Spleen (tissue), 11 donors: Measurements from ENCODE around the gene CDK8. TPM values are rescaled to one million over a fixed set of nuclear protein-coding genes. Genes with fewer than 3 reads are reported as not detected.

ENCODE experiments used
- DNase-seq: peaks from one replicate; pipeline ENCODE4 v3.0.0-alpha.2; 2020
- H3K27ac ChIP-seq, 8 donors: fragments of 200-600 bp; sonication (generic) in 7 of 8; 1 replicate in 4 of 8; 2 replicates in 4 of 8; pipeline versions ENCODE4 v1.5.0 to v1.8.0; 2016 to 2021; ENCODE audit warnings: inconsistent platforms in 4 of 8, mild to moderate bottlenecking in 4 of 8, moderate library complexity in 1 of 8
- H3K27me3 ChIP-seq, 7 donors: fragments of 200-600 bp; sonication (generic) in 6 of 7; replicated peaks in 1 of 7; 1 replicate in 4 of 7; 2 replicates in 3 of 7; pipeline versions ENCODE4 v1.5.0 to v1.8.0; 2016 to 2021; ENCODE audit warnings: inconsistent platforms in 3 of 7, mild to moderate bottlenecking in 1 of 7
- H3K36me3 ChIP-seq, 6 donors: fragments of 200-600 bp; sonication (generic) in 5 of 6; 1 replicate in 4 of 6; 2 replicates in 2 of 6; pipeline versions ENCODE4 v1.5.0 to v1.8.0; 2016 to 2021; ENCODE audit warnings: inconsistent platforms in 2 of 6
- H3K4me1 ChIP-seq, 6 donors: fragments of 200-600 bp; sonication (generic) in 5 of 6; 1 replicate in 3 of 6; 2 replicates in 3 of 6; pipeline versions ENCODE4 v1.5.0 to v1.8.0; 2016 to 2021; ENCODE audit warnings: inconsistent platforms in 3 of 6
- H3K4me3 ChIP-seq, 8 donors: fragments of 200-600 bp; sonication (generic) in 7 of 8; 1 replicate in 4 of 8; 2 replicates in 4 of 8; pipeline versions ENCODE4 v1.5.0 to v1.8.0; 2016 to 2021; ENCODE audit warnings: inconsistent platforms in 4 of 8, mild to moderate bottlenecking in 4 of 8, moderate library complexity in 2 of 8
- H3K9me3 ChIP-seq, 8 donors: fragments of 200-600 bp; sonication (generic) in 7 of 8; 1 replicate in 4 of 8; 2 replicates in 4 of 8; pipeline versions ENCODE4 v1.5.0 to v1.8.0; 2016 to 2021; ENCODE audit warnings: inconsistent platforms in 4 of 8
- POLR2A ChIP-seq, 3 donors: fragments of 450-650 bp; IDR thresholded peaks; one replicate each; pipeline ENCODE4 v1.5.1; 2017; ENCODE audit warnings: antibody characterized with exemption in 3 of 3, mild to moderate bottlenecking in 1 of 3
- POLR2AphosphoS5 ChIP-seq, 3 donors: sonication (generic); formaldehyde crosslinking; IDR thresholded peaks; one replicate each; pipeline ENCODE4 v1.5.1; 2017; ENCODE audit warnings: antibody characterized with exemption in 3 of 3
- WGBS, 5 donors: extraction: QIAGEN DNeasy Blood & Tissue Kit in 3 of 5; methylation state at CpG; one replicate each; pipeline versions ENCODE4 v1.1.5 to v1.1.7; 2013 to 2018; 5-methylcytosine and 5-hydroxymethylcytosine counted together
- intact Hi-C: fragments of 100-400 bp; cut with DNase I; formaldehyde crosslinking; loops from one replicate; pipeline ENCODE4 v1.15.0; 2023; ENCODE audit warnings: low total_unique reads
- polyA plus RNA-seq, 3 donors: library from polyadenylated mRNA; stranded (reverse); fragments of 200-250 nt; gene quantifications; one replicate each; pipeline ENCODE4 v1.2.1, GENCODE V29; 2013
- total RNA-seq, 7 donors: library from RNA; depleted of rRNA in 3 of 7; stranded (reverse); fragments of >200 nt in 3 of 7; fragmentation: NEBNext Ultra II Directional in 4 of 7; extraction: Animal tissue kit (Norgen Biotek cat#: 25700) in 4 of 7; gene quantifications; one replicate each; pipeline versions ENCODE4 v1.1.0 to v1.2.1, GENCODE V29; 2016 to 2021
- TF ChIP-seq, protein P1 (sequence below), 11 experiments: fragments of 200-600 bp in 7 of 11; fragments of 450-650 bp in 4 of 11; sonication (generic) in 4 of 11; IDR thresholded peaks in 8 of 11; conservative IDR thresholded peaks in 3 of 11; 1 replicate in 7 of 11; 2 replicates in 4 of 11; pipeline versions ENCODE4 v1.4.0 to v1.8.0; 2016 to 2021; ENCODE audit warnings: antibody characterized with exemption in 11 of 11, inconsistent platforms in 4 of 11, mild to moderate bottlenecking in 1 of 11
- donor health status: healthy with polysubstance abuse.
- donor health status: DM: no; HTN: no; CAD: no; lungs with moderate emphysema.
- donor health status: DM: no; HTN: no; CAD: no.
- donor health status: Bipolar disorder and iron deficiency.
- donor health status: healthy.
- donor health status: DM: no; HTN: no; CAD: no.
- donor health status: DM: yes; HTN: yes; CAD: no.

Gene CDK8
- total and polyA plus RNA-seq, 10 donors: 7.8 to 16.4 (median 9.2) TPM

DNA sequence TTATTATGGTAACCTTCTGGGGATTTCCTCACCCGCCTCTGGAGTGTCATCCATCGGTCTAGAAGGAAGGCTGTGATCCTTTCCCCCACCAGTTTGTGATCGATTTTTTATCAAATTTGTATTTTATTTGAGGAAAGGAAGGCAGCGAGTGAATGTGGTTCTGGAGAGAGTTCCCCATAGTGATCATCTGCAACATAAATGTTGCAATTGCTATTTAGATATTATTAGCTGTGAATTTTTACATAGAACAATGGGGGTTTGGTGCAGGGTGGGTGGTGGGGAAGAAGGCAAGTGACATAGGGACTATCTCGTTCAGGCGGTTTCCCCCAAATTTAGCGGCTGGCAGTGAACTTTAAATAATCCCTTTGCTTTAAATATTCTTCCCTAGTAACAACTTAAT, 1.2 kb downstream of the CDK8 start:
- peaks cover 0 to 6% (median 0%) of the 10 kb centered on the region in 7 donors for H3K27me3 ChIP-seq
- H3K4me3 ChIP-seq: peak overlapping the region; percentile 82 to 98 (median 94)
- 3 to 8% (median 4%) methylated on average over 7 of the region's 7 CpGs for WGBS, 5 donors
- TF ChIP-seq, protein P1, sequence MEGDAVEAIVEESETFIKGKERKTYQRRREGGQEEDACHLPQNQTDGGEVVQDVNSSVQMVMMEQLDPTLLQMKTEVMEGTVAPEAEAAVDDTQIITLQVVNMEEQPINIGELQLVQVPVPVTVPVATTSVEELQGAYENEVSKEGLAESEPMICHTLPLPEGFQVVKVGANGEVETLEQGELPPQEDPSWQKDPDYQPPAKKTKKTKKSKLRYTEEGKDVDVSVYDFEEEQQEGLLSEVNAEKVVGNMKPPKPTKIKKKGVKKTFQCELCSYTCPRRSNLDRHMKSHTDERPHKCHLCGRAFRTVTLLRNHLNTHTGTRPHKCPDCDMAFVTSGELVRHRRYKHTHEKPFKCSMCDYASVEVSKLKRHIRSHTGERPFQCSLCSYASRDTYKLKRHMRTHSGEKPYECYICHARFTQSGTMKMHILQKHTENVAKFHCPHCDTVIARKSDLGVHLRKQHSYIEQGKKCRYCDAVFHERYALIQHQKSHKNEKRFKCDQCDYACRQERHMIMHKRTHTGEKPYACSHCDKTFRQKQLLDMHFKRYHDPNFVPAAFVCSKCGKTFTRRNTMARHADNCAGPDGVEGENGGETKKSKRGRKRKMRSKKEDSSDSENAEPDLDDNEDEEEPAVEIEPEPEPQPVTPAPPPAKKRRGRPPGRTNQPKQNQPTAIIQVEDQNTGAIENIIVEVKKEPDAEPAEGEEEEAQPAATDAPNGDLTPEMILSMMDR (IDR thresholded peaks at IDR 0.05 in 8 of 11, conservative IDR thresholded peaks at IDR 0.05 in 3 of 11): no peak
- TF ChIP-seq POLR2A (IDR thresholded peaks at IDR 0.05) (no peak), POLR2AphosphoS5 (IDR thresholded peaks at IDR 0.05) (no peak)
- peak overlapping the region; percentile 89 to 98 (median 95) for H3K27ac ChIP-seq
- peaks cover 15 to 40% (median 28%) of the 10 kb centered on the region in 6 donors for H3K4me1 ChIP-seq
- no peaks in the 10 kb centered on the region for H3K9me3 ChIP-seq
- H3K36me3 ChIP-seq: no peaks in the 10 kb centered on the region
- DNase-seq: no peak
- intact Hi-C loops: loop anchor here (5.0 kb wide), 1 partner anchor 33 kb away; the partner anchor contains the start of gene RNF6

DNA sequence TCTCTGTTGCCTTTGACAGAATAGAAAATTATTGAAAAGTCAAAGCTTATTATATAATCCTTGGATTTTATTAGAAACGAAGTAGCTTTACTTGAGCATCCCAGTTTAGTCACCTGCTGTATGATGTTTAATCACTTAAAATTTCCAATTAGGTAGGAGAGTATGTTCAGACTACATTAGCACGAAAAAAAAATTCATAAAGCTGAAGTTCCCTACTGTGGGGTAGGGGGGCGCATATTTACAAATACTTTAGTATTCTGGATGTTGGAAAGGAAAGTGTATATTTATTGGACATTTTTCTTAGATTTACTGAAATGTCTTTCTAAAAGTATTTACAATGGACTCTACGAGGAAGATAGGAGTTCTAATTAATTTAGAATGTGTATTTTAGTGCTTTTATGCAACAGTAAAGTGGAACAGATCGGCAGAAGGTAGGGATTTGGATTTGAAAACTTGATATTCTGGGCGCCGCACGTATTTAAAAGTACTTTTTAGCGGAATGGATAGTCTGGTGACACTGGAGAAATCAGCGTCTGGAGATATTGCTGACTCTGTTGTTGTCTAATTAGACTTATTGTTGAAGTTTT, 1.9 kb downstream of the CDK8 start:
- Histone ChIP-seq H3K27me3 (no peaks in the 10 kb centered on the region), H3K27ac (no peak overlapping the region), H3K4me3 (peak overlapping the region in 6 of 8 donors; percentile 82 to 98 (median 94)), H3K36me3 (no peaks in the 10 kb centered on the region), H3K4me1 (peaks cover 15 to 40% (median 28%) of the 10 kb centered on the region in 6 donors), H3K9me3 (no peaks in the 10 kb centered on the region)
- WGBS, 5 donors: 60 to 70% (median 64%) methylated on average over 10 of the region's 10 CpGs
- DNase-seq: no peak
- no peak for TF ChIP-seq POLR2AphosphoS5 (IDR thresholded peaks at IDR 0.05)
- TF ChIP-seq, protein P1 (IDR thresholded peaks at IDR 0.05 in 8 of 11, conservative IDR thresholded peaks at IDR 0.05 in 3 of 11): peak in 1 of 11 experiments; percentile 21
- intact Hi-C loops: loop anchor here (5.0 kb wide), 1 partner anchor 33 kb away; the partner anchor contains the start of gene RNF6

DNA sequence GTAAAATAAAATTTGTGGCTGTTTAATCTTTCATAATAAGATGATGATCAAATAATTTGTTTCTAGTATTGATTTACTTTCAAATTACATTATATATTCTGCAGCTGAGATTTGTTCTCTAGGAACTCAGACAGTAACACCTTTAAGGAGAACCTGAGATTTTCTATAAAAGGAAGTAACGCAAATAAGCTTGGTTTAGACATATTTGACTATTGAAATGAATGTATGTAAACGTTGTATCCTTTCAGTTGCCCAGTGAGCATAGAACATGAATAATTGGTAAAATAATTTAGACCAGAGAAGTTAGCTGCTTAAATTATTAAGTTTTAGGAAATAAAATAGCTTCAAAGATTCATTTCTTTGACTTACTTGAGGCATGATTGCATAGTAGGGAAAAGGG, 3.1 kb downstream of the CDK8 start:
- TF ChIP-seq POLR2AphosphoS5 (IDR thresholded peaks at IDR 0.05) (no peak), POLR2A (IDR thresholded peaks at IDR 0.05) (no peak)
- TF ChIP-seq, protein P1 (IDR thresholded peaks at IDR 0.05 in 8 of 11, conservative IDR thresholded peaks at IDR 0.05 in 3 of 11): no peak
- no peak overlapping the region for H3K4me3 ChIP-seq
- no peaks in the 10 kb centered on the region for H3K27me3 ChIP-seq
- DNase-seq: no peak
- WGBS, 5 donors: 55 to 65% (median 59%) methylated on average over 2 of the region's 2 CpGs
- no peaks in the 10 kb centered on the region for H3K36me3 ChIP-seq
- H3K27ac ChIP-seq: no peak overlapping the region
- intact Hi-C loops: loop anchor here (5.0 kb wide), 1 partner anchor 35 kb away; the partner anchor contains the start of gene RNF6
- H3K9me3 ChIP-seq: no peaks in the 10 kb centered on the region
- peaks cover 15 to 40% (median 28%) of the 10 kb centered on the region in 6 donors for H3K4me1 ChIP-seq

DNA sequence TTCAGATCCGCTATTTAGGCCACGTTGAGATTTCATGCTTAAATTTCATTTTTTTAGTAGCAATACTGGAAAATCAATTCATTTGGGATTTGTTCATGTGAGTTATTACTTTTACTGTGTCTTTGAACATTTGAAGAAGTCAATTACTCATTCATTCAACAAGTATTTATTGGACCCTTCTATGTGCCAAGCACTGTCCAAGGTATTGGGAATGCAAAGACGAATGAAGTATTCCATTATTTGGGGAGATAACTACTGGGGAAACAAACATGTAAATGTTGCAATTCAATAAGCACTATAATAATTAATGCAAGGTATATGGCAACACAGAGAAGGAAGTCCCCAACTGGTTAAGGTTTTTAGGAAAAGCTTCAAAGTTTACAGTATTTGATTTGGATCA, 5.7 kb downstream of the CDK8 start:
- H3K4me1 ChIP-seq: peaks cover 15 to 34% (median 25%) of the 10 kb centered on the region in 6 donors
- intact Hi-C loops: loop anchor here (5.0 kb wide), 1 partner anchor 37 kb away; the partner anchor contains the start of gene RNF6
- TF ChIP-seq, protein P1 (IDR thresholded peaks at IDR 0.05 in 8 of 11, conservative IDR thresholded peaks at IDR 0.05 in 3 of 11): no peak
- DNase-seq: no peak
- no peak overlapping the region for H3K4me3 ChIP-seq
- 91 to 96% (median 93%) methylated on average over 3 of the region's 3 CpGs for WGBS, 5 donors
- H3K27ac ChIP-seq: no peak overlapping the region
- no peaks in the 10 kb centered on the region for H3K36me3 ChIP-seq
- no peaks in the 10 kb centered on the region for H3K9me3 ChIP-seq
- H3K27me3 ChIP-seq: no peaks in the 10 kb centered on the region
